Vagina (tissue), 2 donors: ENCODE data around the gene RAP1A.

ENCODE experiments used
- CTCF ChIP-seq, 3 experiments: fragments of 450-650 bp in 2 of 3; fragments of 200-600 bp in 1 of 3; sonication (generic) in 1 of 3; IDR thresholded peaks; one replicate each; pipeline ENCODE4 v1.5.1; 2017 to 2019; ENCODE audit warnings: antibody characterized with exemption in 3 of 3, mild to moderate bottlenecking in 2 of 3, moderate library complexity in 2 of 3
- POLR2A ChIP-seq, 2 donors: fragments of 450-650 bp; IDR thresholded peaks; one replicate each; pipeline ENCODE4 v1.6.1; 2017; ENCODE audit warnings: antibody characterized with exemption in 2 of 2, mild to moderate bottlenecking in 2 of 2, moderate library complexity in 2 of 2
- POLR2AphosphoS5 ChIP-seq, 2 donors: sonication (generic); formaldehyde crosslinking; IDR thresholded peaks; one replicate each; pipeline ENCODE4 v1.9.0; 2017; ENCODE audit warnings: antibody characterized with exemption in 2 of 2, mild to moderate bottlenecking in 2 of 2, low read depth in 1 of 2; ENCODE audit not compliant: insufficient read depth in 1 of 2

- TF ChIP-seq CTCF (IDR thresholded peaks at IDR 0.05), result no peak
- no peak for TF ChIP-seq POLR2A (IDR thresholded peaks at IDR 0.05)
- TF ChIP-seq POLR2AphosphoS5 (IDR thresholded peaks at IDR 0.05; ENCODE audit: insufficient read depth in 1 of 2, low read depth in 1 of 2), result no peak
Measured at GRCh38 chr1:111731956-111732355, 112.4 kb downstream of the RAP1A start.
